Right renal pelvis (tissue), 4 donors: ENCODE results near the gene SLX4IP. TPM values are rescaled to one million over a fixed set of nuclear protein-coding genes. Genes with fewer than 3 reads are reported as not detected.

ENCODE experiments used
- DNase-seq, 4 donors: peaks; one replicate each; pipeline ENCODE4 v3.0.0-alpha.2; 2013; ENCODE audit warnings: low read depth in 4 of 4, low spot score in 3 of 4, missing footprints in 1 of 4
- polyA plus RNA-seq, 4 donors: library from polyadenylated mRNA; unstranded; fragments of 120-200 nt; gene quantifications; one replicate each; pipeline ENCODE4 v1.2.1, GENCODE V29; 2013; ENCODE audit not compliant: insufficient read length in 4 of 4

SLX4IP gene
- polyA plus RNA-seq, 4 donors: 6.8 to 9.5 (median 7.2) TPM

GRCh38 chr20:10641467-10641866 lies 206.4 kb downstream of the SLX4IP start:
- no peak for DNase-seq

GRCh38 chr20:10641893-10642292 lies 206.8 kb downstream of the SLX4IP start:
- no peak for DNase-seq

GRCh38 chr20:10642856-10643559 lies 207.9 kb downstream of the SLX4IP start:
- no peak for DNase-seq

GRCh38 chr20:10643560-10643873 lies 208.4 kb downstream of the SLX4IP start:
- no peak for DNase-seq

- no peak for DNase-seq
These were observed 209.5 kb downstream of the SLX4IP start for GRCh38 chr20:10644458-10645204.

GRCh38 chr20:10645205-10645570 lies 210.1 kb downstream of the SLX4IP start:
- DNase-seq: no peak

GRCh38 chr20:10646006-10646405 lies 210.9 kb downstream of the SLX4IP start:
- DNase-seq: no peak

- no peak for DNase-seq
These were observed 211.8 kb downstream of the SLX4IP start for GRCh38 chr20:10646886-10647420.

- DNase-seq: no peak
These were observed 212.4 kb downstream of the SLX4IP start for GRCh38 chr20:10647471-10647870.

GRCh38 chr20:10647909-10648308 lies 212.8 kb downstream of the SLX4IP start:
- no peak for DNase-seq

- DNase-seq: no peak
These were observed 213.5 kb downstream of the SLX4IP start for GRCh38 chr20:10648651-10649050.

GRCh38 chr20:10649080-10649796 lies 214.1 kb downstream of the SLX4IP start:
- DNase-seq: no peak

GRCh38 chr20:10649797-10650160 lies 214.7 kb downstream of the SLX4IP start:
- DNase-seq: no peak

GRCh38 chr20:10651227-10651990 lies 216.3 kb downstream of the SLX4IP start:
- DNase-seq: no peak

- no peak for DNase-seq
These were observed 217.1 kb downstream of the SLX4IP start for GRCh38 chr20:10652185-10652584.

- no peak for DNase-seq
These were observed 217.7 kb downstream of the SLX4IP start for GRCh38 chr20:10652660-10653261.

- no peak for DNase-seq
These were observed 218.6 kb downstream of the SLX4IP start for GRCh38 chr20:10653599-10654249.

- no peak for DNase-seq
These were observed 219.1 kb downstream of the SLX4IP start for GRCh38 chr20:10654250-10654610.

- no peak for DNase-seq
These were observed 219.5 kb downstream of the SLX4IP start for GRCh38 chr20:10654630-10655029.
